Measurements from ENCODE around the gene NTSR1. TPM values are rescaled to one million over a fixed set of nuclear protein-coding genes. Genes with fewer than 3 reads are reported as not detected.

Gene NTSR1
- total and polyA plus RNA-seq, 2 of the 8 experiments (the other 6 are each of a cell fraction or from before 2014, with no cell fraction given), result 0.53 to 0.89 TPM

GRCh38 chr20:62700261-62700930 is 8.2 kb upstream of the NTSR1 start:
- Histone ChIP-seq H3K4me3 (ENCODE audit: extremely low read depth in 1 of 4, insufficient read depth in 2 of 4, low read depth in 3 of 4, low read length in 4 of 4) (no peak overlapping the region), H3K4me1 (replicated peaks in 1 of 4; ENCODE audit: control insufficient read depth in 3 of 4, insufficient read depth in 4 of 4, low read length in 3 of 4) (no peaks in the 10 kb centered on the region; a peak in 1 of 7 replicates), H4K20me1 (replicated peaks in 1 of 2; ENCODE audit: control insufficient read depth in 1 of 2, insufficient read depth in 2 of 2, low read length in 2 of 2) (peaks cover 0 to 4% of the 10 kb centered on the region in 2 experiments), H3K14ac (ENCODE audit: insufficient read length) (no peak overlapping the region), H4K91ac (replicated peaks; ENCODE audit: insufficient read length, low read length) (no peak overlapping the region), H2AK5ac (ENCODE audit: low read depth, low read length) (no peak overlapping the region), H3K36me3 (ENCODE audit: control insufficient read depth in 2 of 4, insufficient read depth in 4 of 4, low read length in 3 of 4) (no peaks in the 10 kb centered on the region), H3K9ac (replicated peaks in 1 of 4; ENCODE audit: extremely low read depth in 1 of 4, low read depth in 3 of 4, low read length in 3 of 4) (no peak overlapping the region), H3K79me1 (ENCODE audit: low read depth, low read length) (no peaks in the 10 kb centered on the region), H2BK12ac (ENCODE audit: low read depth, low read length) (no peak overlapping the region), H2BK5ac (ENCODE audit: low read depth, low read length) (no peak overlapping the region), H3K18ac (ENCODE audit: extremely low read depth, low read length) (no peak overlapping the region), H2AFZ (ENCODE audit: low read length) (no peak overlapping the region), H3K23me2 (ENCODE audit: low read depth, low read length) (no peaks in the 10 kb centered on the region), H2BK15ac (ENCODE audit: low read length) (no peak overlapping the region), H3K4me2 (ENCODE audit: insufficient read depth in 1 of 2, low read depth in 2 of 2, low read length in 2 of 2) (no peak overlapping the region), H3K4ac (replicated peaks; ENCODE audit: insufficient read length, low read depth, low read length) (no peak overlapping the region), H3K79me2 (ENCODE audit: control insufficient read depth in 1 of 2, insufficient read depth in 2 of 2, low read length in 2 of 2) (no peaks in the 10 kb centered on the region), H3K9me3 (ENCODE audit: insufficient read depth in 2 of 2, low read depth in 1 of 2, low read length in 1 of 2) (no peaks in the 10 kb centered on the region), H2BK120ac (replicated peaks; ENCODE audit: low read depth, low read length) (no peak overlapping the region), H3K23ac (ENCODE audit: insufficient read length) (no peak overlapping the region), H4K8ac (ENCODE audit: extremely low read depth, insufficient read depth, low read length) (no peak overlapping the region), H3K56ac (replicated peaks; ENCODE audit: insufficient read length, low read depth, low read length) (no peak overlapping the region), H4K5ac (ENCODE audit: insufficient read length, low read depth, low read length) (no peak overlapping the region), H3K27ac (ENCODE audit: low read depth, low read length) (no peak overlapping the region), H3K27me3 (replicated peaks in 1 of 4; ENCODE audit: control insufficient read depth in 3 of 4, extremely low read depth in 1 of 4, insufficient read depth in 3 of 4, low read length in 3 of 4) (peaks cover 0 to 2% (median 0%) of the 10 kb centered on the region in 4 experiments; a peak in 1 of 7 replicates), H2BK20ac (ENCODE audit: low read length) (no peak overlapping the region)
- FAIRE-seq, result no peak
- DNase-seq (ENCODE audit: low read depth in 1 of 2, low spot score in 2 of 2), result no peak
- 85% methylated on average over 17 of the region's 18 CpGs; no CpG with 5 or more reads in 1 of the 2 experiments for WGBS, 2 experiments (ENCODE audit: extremely low coverage in 1 of 2, insufficient coverage in 1 of 2, insufficient read length in 1 of 2, insufficient replicate concordance in 2 of 2, low coverage in 1 of 2, low lambda C conversion rate in 2 of 2, missing lambda C conversion rate in 1 of 2)
- ChIA-PET POLR2A (ENCODE audit: partially characterized antibody) (interaction anchor here (0.8 kb wide), 1 partner anchor 12 kb away, joined by 7 read pairs; no protein-coding TSS in a partner anchor), CTCF (ENCODE audit: partially characterized antibody) (interaction anchor here (0.8 to 4.1 kb wide), 3 partner anchors 8 to 291 kb away, joined by 3 to 22 read pairs (median 4); partner anchors contain the start of gene NTSR1)
- TF ChIP-seq KDM4A (IDR thresholded peaks at IDR 0.05; ENCODE audit: low read depth, low read length, severe bottlenecking) (no peak), EP300 (IDR thresholded peaks at IDR 0.05; ENCODE audit: borderline replicate concordance in 1 of 2, low read depth in 2 of 2, low read length in 2 of 2) (no peak), PHF8 (conservative IDR thresholded peaks at IDR 0.05; ENCODE audit: low read depth, low read length) (no peak), SAP30 (IDR thresholded peaks at IDR 0.05; ENCODE audit: insufficient read depth, insufficient replicate concordance, low read length) (no peak), EGR1 (IDR thresholded peaks at IDR 0.05; ENCODE audit: borderline replicate concordance, low read depth, low read length) (no peak), GABPA (IDR thresholded peaks at IDR 0.05; ENCODE audit: borderline replicate concordance, insufficient read depth, low read length) (no peak), JUN (IDR thresholded peaks at IDR 0.05; ENCODE audit: low read depth, low read length) (no peak), SP1 (IDR thresholded peaks at IDR 0.05; ENCODE audit: low read depth, low read length) (no peak), POLR2AphosphoS5 (IDR thresholded peaks at IDR 0.05; ENCODE audit: low read depth, low read length) (no peak), RBBP5 (IDR thresholded peaks at IDR 0.05; ENCODE audit: borderline replicate concordance, low read depth, low read length) (no peak), RXRA (IDR thresholded peaks at IDR 0.05; ENCODE audit: insufficient read depth, low read depth, low read length) (no peak)
- TF ChIP-seq, protein P1, sequence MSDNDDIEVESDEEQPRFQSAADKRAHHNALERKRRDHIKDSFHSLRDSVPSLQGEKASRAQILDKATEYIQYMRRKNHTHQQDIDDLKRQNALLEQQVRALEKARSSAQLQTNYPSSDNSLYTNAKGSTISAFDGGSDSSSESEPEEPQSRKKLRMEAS (IDR thresholded peaks at IDR 0.05), result no peak
